ENCODE measurements around the gene SCFD2. TPM values are rescaled to one million over a fixed set of nuclear protein-coding genes. Genes with fewer than 3 reads are reported as not detected.

Gene SCFD2
- total RNA-seq, 1 experiment from 2014 or later = 36.6 TPM

DNA sequence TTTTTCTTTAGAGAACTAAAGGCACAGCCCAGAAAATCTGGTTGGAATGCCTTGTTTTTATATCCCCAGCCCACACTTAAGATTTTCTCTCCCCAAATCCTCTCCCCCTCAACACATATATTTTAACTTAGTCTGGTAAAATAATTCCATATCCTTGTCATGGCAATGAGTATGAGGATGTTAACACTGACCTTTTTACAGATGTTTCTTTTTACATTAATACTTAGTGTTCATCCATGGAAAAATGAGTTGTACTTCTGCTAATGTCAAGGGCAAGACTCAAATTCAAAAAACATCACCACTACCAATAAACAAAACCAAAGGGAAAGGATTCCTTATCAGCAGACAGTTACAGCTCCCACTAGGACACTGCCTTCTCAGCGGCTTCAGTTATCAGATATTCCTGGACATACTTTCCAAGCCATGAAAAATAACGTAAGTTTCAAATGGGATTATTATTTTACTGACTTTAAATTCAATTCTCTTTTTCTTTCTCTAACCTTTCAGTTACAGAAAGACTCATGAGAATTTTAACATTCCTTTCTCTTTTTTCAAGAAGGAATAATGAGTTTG is 420.4 kb downstream of the SCFD2 start:
- DNase-seq (no peak), ATAC-seq (no peak)
- Histone ChIP-seq H3K4me3 (ENCODE audit: low read length) (no peak overlapping the region), H3K9me2 (replicated peaks; ENCODE audit: low read length) (no peaks in the 10 kb centered on the region), H2AFZ (ENCODE audit: low read length) (no peak overlapping the region), H3K4me2 (ENCODE audit: low read length) (no peak overlapping the region), H3K9ac (ENCODE audit: low read length) (no peak overlapping the region), H4K20me1 (ENCODE audit: low read length) (no peaks in the 10 kb centered on the region), H3K4me1 (ENCODE audit: insufficient read depth, low read length) (no peaks in the 10 kb centered on the region), H3K9me3 (ENCODE audit: low read length) (no peaks in the 10 kb centered on the region), H3K36me3 (ENCODE audit: low read depth, low read length) (no peaks in the 10 kb centered on the region), H3K27ac (ENCODE audit: low read length) (no peak overlapping the region), H3F3A (ENCODE audit: low read length, unreplicated experiment) (no peaks in the 10 kb centered on the region), H3K27me3 (ENCODE audit: low read length) (no peaks in the 10 kb centered on the region), H3K79me2 (ENCODE audit: low read length) (no peaks in the 10 kb centered on the region)
- ChIA-PET CTCF (no interaction called here), POLR2A (ENCODE audit: unreplicated experiment) (no interaction called here)
- BruUV-seq (replicated peaks) = no TSS peak
- TF ChIP-seq EZH2 (IDR thresholded peaks at IDR 0.05; ENCODE audit: low read length, unreplicated experiment) (no peak), EZH2phosphoT487 (IDR thresholded peaks at IDR 0.05; ENCODE audit: borderline replicate concordance, low read length) (no peak)
- TF ChIP-seq, protein P1, sequence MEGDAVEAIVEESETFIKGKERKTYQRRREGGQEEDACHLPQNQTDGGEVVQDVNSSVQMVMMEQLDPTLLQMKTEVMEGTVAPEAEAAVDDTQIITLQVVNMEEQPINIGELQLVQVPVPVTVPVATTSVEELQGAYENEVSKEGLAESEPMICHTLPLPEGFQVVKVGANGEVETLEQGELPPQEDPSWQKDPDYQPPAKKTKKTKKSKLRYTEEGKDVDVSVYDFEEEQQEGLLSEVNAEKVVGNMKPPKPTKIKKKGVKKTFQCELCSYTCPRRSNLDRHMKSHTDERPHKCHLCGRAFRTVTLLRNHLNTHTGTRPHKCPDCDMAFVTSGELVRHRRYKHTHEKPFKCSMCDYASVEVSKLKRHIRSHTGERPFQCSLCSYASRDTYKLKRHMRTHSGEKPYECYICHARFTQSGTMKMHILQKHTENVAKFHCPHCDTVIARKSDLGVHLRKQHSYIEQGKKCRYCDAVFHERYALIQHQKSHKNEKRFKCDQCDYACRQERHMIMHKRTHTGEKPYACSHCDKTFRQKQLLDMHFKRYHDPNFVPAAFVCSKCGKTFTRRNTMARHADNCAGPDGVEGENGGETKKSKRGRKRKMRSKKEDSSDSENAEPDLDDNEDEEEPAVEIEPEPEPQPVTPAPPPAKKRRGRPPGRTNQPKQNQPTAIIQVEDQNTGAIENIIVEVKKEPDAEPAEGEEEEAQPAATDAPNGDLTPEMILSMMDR (conservative IDR thresholded peaks at IDR 0.05; ENCODE audit: low read depth, low read length) = no peak
- intact Hi-C loops (cut with micrococcal nuclease) = no loop called here

DNA sequence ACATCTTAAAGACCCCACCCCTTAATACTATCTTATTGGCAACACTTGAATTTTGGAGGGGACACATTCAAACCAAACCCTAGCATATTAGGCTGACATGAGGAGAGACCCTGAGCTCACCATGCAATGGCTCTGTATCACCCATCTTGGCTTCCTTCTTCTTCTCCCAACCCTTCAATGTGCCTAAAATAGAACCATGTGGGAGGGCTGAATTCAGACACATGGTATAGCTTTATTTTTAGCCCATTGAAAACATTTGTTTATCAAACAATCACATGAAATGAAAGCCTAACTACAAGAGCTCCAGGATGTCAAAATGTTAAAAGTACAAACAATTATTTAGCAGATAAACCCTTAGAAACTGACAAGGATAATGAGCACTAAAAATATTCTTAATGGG is 422.2 kb downstream of the SCFD2 start:
- intact Hi-C loops (cut with micrococcal nuclease) = no loop called here
- Histone ChIP-seq H4K20me1 (ENCODE audit: low read length) (no peaks in the 10 kb centered on the region), H3K4me2 (ENCODE audit: low read length) (no peak overlapping the region), H3K9ac (ENCODE audit: low read length) (no peak overlapping the region), H3K9me3 (ENCODE audit: low read length) (no peaks in the 10 kb centered on the region), H3K27ac (ENCODE audit: low read length) (no peak overlapping the region), H3K36me3 (ENCODE audit: low read depth, low read length) (no peaks in the 10 kb centered on the region), H3K4me1 (ENCODE audit: insufficient read depth, low read length) (no peaks in the 10 kb centered on the region), H3K9me2 (replicated peaks; ENCODE audit: low read length) (no peaks in the 10 kb centered on the region), H2AFZ (ENCODE audit: low read length) (no peak overlapping the region), H3F3A (ENCODE audit: low read length, unreplicated experiment) (no peaks in the 10 kb centered on the region), H3K79me2 (ENCODE audit: low read length) (no peaks in the 10 kb centered on the region), H3K27me3 (ENCODE audit: low read length) (no peaks in the 10 kb centered on the region), H3K4me3 (ENCODE audit: low read length) (no peak overlapping the region)
- POLR2A ChIA-PET (ENCODE audit: unreplicated experiment) = no interaction called here
- ATAC-seq (no peak), DNase-seq (no peak)
- CTCF ChIA-PET = no interaction called here
- TF ChIP-seq EZH2phosphoT487 (IDR thresholded peaks at IDR 0.05; ENCODE audit: borderline replicate concordance, low read length) (no peak), EZH2 (IDR thresholded peaks at IDR 0.05; ENCODE audit: low read length, unreplicated experiment) (no peak)
- BruUV-seq (replicated peaks) = no TSS peak

DNA sequence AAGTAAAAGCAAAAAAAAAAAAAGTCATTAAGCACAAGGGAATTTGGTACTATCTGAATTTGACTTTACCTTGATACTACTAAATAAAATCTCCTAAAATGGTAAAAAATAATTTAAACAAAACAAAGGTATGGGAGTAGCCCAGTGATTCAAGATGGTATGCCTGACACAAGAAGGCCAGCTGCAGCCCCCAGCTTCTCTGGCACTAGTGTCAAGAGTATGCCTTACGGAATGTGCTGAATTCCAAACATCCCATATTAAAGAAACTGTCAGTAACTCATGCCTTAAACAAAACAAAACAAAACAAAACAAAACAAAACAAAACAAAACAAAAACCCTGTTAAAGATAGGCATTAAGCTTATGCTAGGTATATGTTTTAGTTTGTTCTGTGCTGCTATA is 422.9 kb downstream of the SCFD2 start:
- TF ChIP-seq EZH2 (IDR thresholded peaks at IDR 0.05; ENCODE audit: low read length, unreplicated experiment) = no peak
- TF ChIP-seq, protein P1 (conservative IDR thresholded peaks at IDR 0.05; ENCODE audit: low read depth, low read length) = no peak
- no peak for TF ChIP-seq EZH2phosphoT487 (IDR thresholded peaks at IDR 0.05; ENCODE audit: borderline replicate concordance, low read length)
- H3K4me1 ChIP-seq (ENCODE audit: insufficient read depth, low read length) = no peaks in the 10 kb centered on the region
- no peak overlapping the region for H3K27ac ChIP-seq (ENCODE audit: low read length)
- ATAC-seq (no peak), DNase-seq (no peak)
- H3K4me3 ChIP-seq (ENCODE audit: low read length) = no peak overlapping the region
- intact Hi-C loops (cut with micrococcal nuclease) = no loop called here
- no TSS peak for BruUV-seq (replicated peaks)
- no peak overlapping the region for H3K4me2 ChIP-seq (ENCODE audit: low read length)
- no peaks in the 10 kb centered on the region for H3F3A ChIP-seq (ENCODE audit: low read length, unreplicated experiment)
- no peaks in the 10 kb centered on the region for H3K9me2 ChIP-seq (replicated peaks; ENCODE audit: low read length)
- H2AFZ ChIP-seq (ENCODE audit: low read length) = no peak overlapping the region
- H4K20me1 ChIP-seq (ENCODE audit: low read length) = no peaks in the 10 kb centered on the region
- H3K9ac ChIP-seq (ENCODE audit: low read length) = no peak overlapping the region
- H3K9me3 ChIP-seq (ENCODE audit: low read length) = no peaks in the 10 kb centered on the region
- H3K27me3 ChIP-seq (ENCODE audit: low read length) = no peaks in the 10 kb centered on the region
- ChIA-PET POLR2A (ENCODE audit: unreplicated experiment) (no interaction called here), CTCF (no interaction called here)
- H3K79me2 ChIP-seq (ENCODE audit: low read length) = no peaks in the 10 kb centered on the region
- no peaks in the 10 kb centered on the region for H3K36me3 ChIP-seq (ENCODE audit: low read depth, low read length)

Data from PC-3 (cell line).